GM03348 (cell line): ENCODE data around the gene NT5DC1.

Experiments
- DNase-seq: peaks from one replicate; pipeline ENCODE4 v3.0.0; 2012; ENCODE audit warnings: low spot score

The NT5DC1 gene

GRCh38 chr6:116244284-116244683 lies 143.6 kb downstream of the NT5DC1 start:
- no peak for DNase-seq

GRCh38 chr6:116246089-116246488 lies 145.4 kb downstream of the NT5DC1 start:
- DNase-seq, result peak; percentile 53

GRCh38 chr6:116247285-116247684 lies 146.6 kb downstream of the NT5DC1 start:
- no peak for DNase-seq

GRCh38 chr6:116248577-116248976 lies 147.9 kb downstream of the NT5DC1 start:
- no peak for DNase-seq

- DNase-seq, result peak; percentile 74
These were observed 151.1 kb downstream of the NT5DC1 start for GRCh38 chr6:116251568-116252384.

GRCh38 chr6:116253188-116253504 lies 152.5 kb downstream of the NT5DC1 start:
- no peak for DNase-seq

- DNase-seq, result peak; percentile 94
These were observed 153.0 kb downstream of the NT5DC1 start, which contains the start of gene TSPYL4 for GRCh38 chr6:116253505-116254296. Gene TSPYL4, minus strand, starts transcription at chr6:116254075. Its CDS starts 67 bp downstream, at chr6:116254008.

GRCh38 chr6:116254297-116255056 lies 153.8 kb downstream of the NT5DC1 start:
- DNase-seq, result no peak

- no peak for DNase-seq
These were observed 154.7 kb downstream of the NT5DC1 start for GRCh38 chr6:116255246-116255800.

- DNase-seq, result no peak
These were observed 156.0 kb downstream of the NT5DC1 start for GRCh38 chr6:116256694-116257093.

- no peak for DNase-seq
These were observed 157.9 kb downstream of the NT5DC1 start for GRCh38 chr6:116258520-116258919.

GRCh38 chr6:116263353-116263752 lies 162.7 kb downstream of the NT5DC1 start:
- no peak for DNase-seq

GRCh38 chr6:116265041-116265829 lies 164.6 kb downstream of the NT5DC1 start:
- DNase-seq, result no peak

GRCh38 chr6:116266803-116267202 lies 166.2 kb downstream of the NT5DC1 start:
- no peak for DNase-seq

GRCh38 chr6:116267836-116268588 lies 167.4 kb downstream of the NT5DC1 start:
- no peak for DNase-seq

GRCh38 chr6:116268589-116269293 lies 168.1 kb downstream of the NT5DC1 start:
- peak; percentile 69 for DNase-seq

- no peak for DNase-seq
These were observed 170.6 kb downstream of the NT5DC1 start for GRCh38 chr6:116271149-116271708.

- DNase-seq, result no peak
These were observed 176.5 kb downstream of the NT5DC1 start for GRCh38 chr6:116277124-116277523.

- no peak for DNase-seq
These were observed 177.8 kb downstream of the NT5DC1 start for GRCh38 chr6:116278481-116278829.

- no peak for DNase-seq
These were observed 178.2 kb downstream of the NT5DC1 start for GRCh38 chr6:116278854-116279231.
